ENCODE results near the gene CFAP92. TPM values are rescaled to one million over a fixed set of nuclear protein-coding genes. Genes with fewer than 3 reads are reported as not detected.

The CFAP92 gene
- total RNA-seq, 1 donor from 2014 or later: not detected

DNA sequence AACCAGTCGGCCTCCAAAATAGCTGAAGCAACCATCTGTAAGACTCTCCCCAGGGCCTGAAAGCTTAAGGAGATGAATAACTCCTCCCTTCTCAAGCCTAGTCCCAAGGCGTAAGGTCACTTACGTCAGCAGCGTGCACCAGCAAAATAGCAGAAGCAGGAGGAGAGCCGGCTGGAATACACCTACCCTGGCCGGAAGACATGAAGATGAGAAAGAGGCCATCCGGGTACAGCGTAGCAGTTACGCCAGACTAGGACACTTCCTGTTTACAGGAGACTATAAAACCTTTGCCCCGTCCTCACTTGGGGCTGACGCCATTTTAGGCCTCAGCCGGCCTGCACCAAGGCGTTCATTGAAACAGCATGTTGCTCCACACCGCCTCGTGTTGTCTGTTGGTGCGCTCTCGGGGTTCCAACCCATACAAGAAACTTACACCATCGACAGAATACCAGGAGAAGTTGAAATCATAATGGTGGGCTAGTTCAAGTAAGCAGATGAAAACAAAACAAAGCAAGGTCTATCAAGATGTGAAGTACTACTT lies 2.5 kb downstream of the CFAP92 start:
- no peak overlapping the region for H3K4me3 ChIP-seq (ENCODE audit: low read depth, low read length)
- TF ChIP-seq, protein P1, sequence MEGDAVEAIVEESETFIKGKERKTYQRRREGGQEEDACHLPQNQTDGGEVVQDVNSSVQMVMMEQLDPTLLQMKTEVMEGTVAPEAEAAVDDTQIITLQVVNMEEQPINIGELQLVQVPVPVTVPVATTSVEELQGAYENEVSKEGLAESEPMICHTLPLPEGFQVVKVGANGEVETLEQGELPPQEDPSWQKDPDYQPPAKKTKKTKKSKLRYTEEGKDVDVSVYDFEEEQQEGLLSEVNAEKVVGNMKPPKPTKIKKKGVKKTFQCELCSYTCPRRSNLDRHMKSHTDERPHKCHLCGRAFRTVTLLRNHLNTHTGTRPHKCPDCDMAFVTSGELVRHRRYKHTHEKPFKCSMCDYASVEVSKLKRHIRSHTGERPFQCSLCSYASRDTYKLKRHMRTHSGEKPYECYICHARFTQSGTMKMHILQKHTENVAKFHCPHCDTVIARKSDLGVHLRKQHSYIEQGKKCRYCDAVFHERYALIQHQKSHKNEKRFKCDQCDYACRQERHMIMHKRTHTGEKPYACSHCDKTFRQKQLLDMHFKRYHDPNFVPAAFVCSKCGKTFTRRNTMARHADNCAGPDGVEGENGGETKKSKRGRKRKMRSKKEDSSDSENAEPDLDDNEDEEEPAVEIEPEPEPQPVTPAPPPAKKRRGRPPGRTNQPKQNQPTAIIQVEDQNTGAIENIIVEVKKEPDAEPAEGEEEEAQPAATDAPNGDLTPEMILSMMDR (conservative IDR thresholded peaks at IDR 0.05; ENCODE audit: low read depth, low read length): no peak
- no peak for DNase-seq (ENCODE audit: low read depth)

DNA sequence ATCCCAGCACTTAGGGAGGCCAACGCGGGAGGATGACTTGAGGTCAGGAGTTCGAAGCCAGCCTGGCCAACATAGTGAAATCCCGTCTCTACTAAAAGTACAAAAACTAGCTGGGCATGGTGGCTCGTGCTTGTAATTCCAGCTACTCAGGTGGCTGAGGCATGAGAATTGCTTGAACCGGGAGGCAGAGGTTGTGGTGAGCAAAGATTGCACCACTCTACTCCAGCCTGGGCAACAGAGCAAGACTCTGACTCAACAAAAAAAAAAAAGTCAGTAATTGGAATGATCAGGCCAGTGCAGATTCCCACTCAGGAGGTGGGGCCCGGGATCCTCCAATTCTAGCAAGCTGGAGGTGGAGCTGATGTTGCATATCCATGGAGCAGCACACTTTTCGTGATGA lies 5.6 kb downstream of the CFAP92 start:
- TF ChIP-seq, protein P1 (conservative IDR thresholded peaks at IDR 0.05; ENCODE audit: low read depth, low read length): no peak
- H3K4me3 ChIP-seq (ENCODE audit: low read depth, low read length): no peak overlapping the region
- no peak for DNase-seq (ENCODE audit: low read depth)

DNA sequence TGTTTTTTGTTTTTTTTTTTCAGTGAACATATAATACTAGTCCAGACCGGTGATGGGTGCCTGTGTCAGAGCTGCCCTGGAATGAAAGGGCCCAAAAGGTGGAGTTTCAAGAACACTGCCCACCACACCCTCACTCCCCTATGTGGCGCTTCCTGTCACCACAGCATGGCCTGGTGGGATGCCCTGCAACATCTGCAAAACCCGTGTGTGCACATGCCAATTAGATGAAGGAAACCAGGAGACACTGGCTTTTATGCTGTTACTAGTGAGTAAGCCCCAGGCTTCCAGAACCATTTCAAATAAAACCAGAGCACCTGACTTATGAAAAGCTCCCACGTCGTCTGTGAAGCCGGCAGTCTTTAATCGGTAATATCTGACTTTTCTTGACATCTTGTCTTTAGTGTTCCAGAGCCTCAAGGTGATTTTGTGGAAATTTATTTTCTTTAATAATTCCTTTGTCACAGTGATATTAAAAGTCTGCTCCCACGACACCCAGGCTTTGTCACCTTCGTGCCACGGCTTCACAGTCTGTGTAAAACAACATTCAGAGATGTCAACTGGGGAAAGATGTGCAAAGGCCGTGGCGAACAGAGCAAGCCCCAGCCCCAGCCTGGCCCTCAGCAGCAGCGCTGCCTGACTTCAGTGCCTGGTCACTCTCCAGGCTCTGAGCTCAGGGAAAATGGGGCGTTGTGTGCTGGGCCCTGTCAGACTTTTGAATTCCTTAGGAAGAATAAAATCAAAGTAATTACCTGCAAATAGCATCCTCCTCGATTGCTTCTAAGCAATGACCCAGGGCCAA lies 6.4 kb downstream of the CFAP92 start:
- DNase-seq (ENCODE audit: low read depth): no peak
- TF ChIP-seq, protein P1 (conservative IDR thresholded peaks at IDR 0.05; ENCODE audit: low read depth, low read length): no peak
- H3K4me3 ChIP-seq (ENCODE audit: low read depth, low read length): no peak overlapping the region

DNA sequence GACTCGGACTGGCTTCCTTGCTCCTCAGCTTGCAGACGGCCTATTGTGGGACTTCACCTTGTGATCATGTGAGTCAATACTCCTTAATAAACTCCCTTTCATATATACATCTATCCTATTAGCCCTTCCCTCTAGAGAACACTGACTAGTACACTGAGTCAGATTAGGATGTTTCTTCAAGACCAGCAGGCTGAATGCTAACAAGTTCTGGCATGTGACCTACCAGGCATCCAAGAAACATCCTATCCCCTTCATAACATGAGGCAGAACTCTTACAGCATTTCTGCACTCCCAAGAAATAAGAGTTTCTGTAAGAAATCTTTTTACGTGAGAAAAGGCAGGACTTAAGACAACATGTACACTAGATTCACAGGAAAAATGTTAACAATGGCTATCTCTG lies 9.3 kb downstream of the CFAP92 start:
- TF ChIP-seq, protein P1 (conservative IDR thresholded peaks at IDR 0.05; ENCODE audit: low read depth, low read length): no peak
- DNase-seq (ENCODE audit: low read depth): no peak

DNA sequence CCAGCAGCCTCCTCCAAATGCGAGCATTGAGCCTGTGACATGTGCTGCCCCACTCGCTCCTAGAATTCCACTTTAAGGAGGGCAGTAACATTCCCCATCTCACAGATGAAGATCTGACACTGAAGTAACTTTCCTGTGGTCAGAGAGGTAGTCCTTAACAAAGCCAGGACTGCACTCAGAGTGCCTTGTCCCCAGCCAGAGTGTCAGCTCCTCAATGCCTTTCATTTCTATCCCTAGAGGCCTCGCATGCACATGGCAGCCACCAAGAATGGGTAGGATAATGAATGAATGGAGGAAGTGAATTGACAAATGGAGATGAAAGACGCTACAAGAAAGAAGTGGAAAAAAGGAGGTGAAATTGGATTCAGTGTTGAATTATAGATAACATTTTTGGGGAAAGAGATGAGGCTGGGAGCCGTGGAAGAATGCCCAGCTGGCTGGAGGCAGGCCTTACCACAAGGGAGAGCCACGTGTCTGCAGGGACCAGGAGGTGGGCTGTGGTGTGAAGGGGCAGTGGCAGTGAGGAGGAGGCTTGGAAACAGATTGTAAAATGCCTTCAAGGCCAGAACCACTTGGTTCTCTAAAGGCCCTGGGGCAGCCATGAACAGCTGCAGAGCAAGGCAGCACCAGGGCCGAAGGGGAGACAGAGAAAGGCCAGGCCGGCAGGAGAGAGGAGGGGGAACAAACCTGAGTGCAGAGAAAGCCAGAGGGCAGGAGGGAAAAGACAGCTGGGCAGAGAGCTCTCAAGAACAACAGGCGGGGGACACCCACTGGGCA lies 10.4 kb downstream of the CFAP92 start:
- no peak for DNase-seq (ENCODE audit: low read depth)
- TF ChIP-seq, protein P1 (conservative IDR thresholded peaks at IDR 0.05; ENCODE audit: low read depth, low read length): no peak
- no peak overlapping the region for H3K4me3 ChIP-seq (ENCODE audit: low read depth, low read length)

More for the DNA sequence above, 9.3 kb downstream of the CFAP92 start:
- H3K4me3 ChIP-seq (ENCODE audit: low read depth, low read length): no peak overlapping the region

DNA sequence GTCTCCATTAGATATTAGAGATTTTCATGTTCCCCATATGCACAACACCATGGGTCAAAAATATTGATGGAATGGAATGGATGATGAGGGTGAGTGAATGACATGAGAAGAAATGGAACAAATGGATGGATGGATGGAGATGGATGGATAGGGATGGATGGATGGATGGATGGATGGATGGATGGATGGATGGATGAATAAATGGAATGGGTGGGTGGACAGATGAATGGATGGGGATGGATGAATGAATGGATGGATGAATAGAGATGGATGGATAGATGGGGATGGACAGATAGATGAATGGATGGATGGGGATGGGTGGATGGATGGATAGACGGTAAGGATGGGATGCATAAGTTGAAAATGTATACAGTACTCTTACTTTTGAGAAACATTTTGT lies 18.6 kb downstream of the CFAP92 start:
- TF ChIP-seq, protein P1 (conservative IDR thresholded peaks at IDR 0.05; ENCODE audit: low read depth, low read length): no peak
- no peak for DNase-seq (ENCODE audit: low read depth)
- no peak overlapping the region for H3K4me3 ChIP-seq (ENCODE audit: low read depth, low read length)

Data from epithelial cell of proximal tubule (primary cell).